Lower lobe of right lung (tissue), 2 donors: ENCODE results near the gene MET. TPM values are rescaled to one million over a fixed set of nuclear protein-coding genes. Genes with fewer than 3 reads are reported as not detected.

Experiments
- ATAC-seq, 2 donors: fragments of 200-7000 bp; cut with Tn5 transposase; one replicate each; pipeline ENCODE4 v1.9.1; 2020 to 2022; ENCODE audit warnings: mild to moderate bottlenecking in 2 of 2, moderate library complexity in 2 of 2
- DNase-seq: peaks from one replicate; pipeline ENCODE4 v3.0.0-alpha.2; 2020
- H3K27ac ChIP-seq: fragments of 200-600 bp; one replicate; pipeline ENCODE4 v1.8.0; 2022
- H3K27me3 ChIP-seq: fragments of 200-600 bp; one replicate; pipeline ENCODE4 v1.8.0; 2022; ENCODE audit warnings: low read depth
- H3K36me3 ChIP-seq: fragments of 200-600 bp; one replicate; pipeline ENCODE4 v1.8.0; 2022; ENCODE audit warnings: mild to moderate bottlenecking
- H3K4me1 ChIP-seq: fragments of 200-600 bp; one replicate; pipeline ENCODE4 v1.8.0; 2022
- H3K4me3 ChIP-seq: fragments of 200-600 bp; one replicate; pipeline ENCODE4 v1.8.0; 2022; ENCODE audit warnings: mild to moderate bottlenecking
- H3K9me3 ChIP-seq: fragments of 200-600 bp; one replicate; pipeline ENCODE4 v1.8.0; 2022
- intact Hi-C: fragments of 100-400 bp; cut with DNase I; formaldehyde crosslinking; loops from one replicate; pipeline ENCODE4 v1.11.0; 2022
- total RNA-seq: library from RNA; stranded (reverse); fragmentation: NEBNext Ultra II Directional; extraction: Animal tissue kit (Norgen Biotek cat#: 25700); gene quantifications from one replicate; pipeline ENCODE4 v1.2.1, GENCODE V29; 2021
- TF ChIP-seq, protein P1 (sequence below): fragments of 200-600 bp; IDR thresholded peaks from one replicate; pipeline ENCODE4 v1.8.0; 2022; ENCODE audit warnings: antibody characterized with exemption, mild to moderate bottlenecking
- donor health status: DM: no; HTN: yes; CAD: no; lungs with severe emphysema.

The MET gene
- total RNA-seq, 1 donor from 2014 or later, result 74.3 TPM

DNA sequence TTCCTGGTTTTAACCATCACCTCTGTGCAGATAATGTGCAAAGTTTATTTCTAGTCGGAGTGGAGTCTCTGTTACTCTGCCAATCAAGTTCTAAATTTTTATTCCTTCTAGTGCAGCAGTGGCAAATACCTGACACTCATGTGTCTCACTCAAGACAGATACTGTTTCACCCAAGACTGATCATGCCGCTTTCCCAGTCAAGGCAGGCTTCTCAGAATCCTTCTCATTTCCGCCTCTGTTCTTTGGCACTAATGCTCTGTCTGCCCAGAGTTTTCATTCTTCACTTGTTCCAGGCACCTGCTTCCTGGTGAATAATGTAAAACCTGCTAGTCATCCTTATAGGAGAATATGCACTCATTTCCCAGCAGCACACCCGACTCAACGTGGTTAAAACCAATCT, 24.7 kb downstream of the MET start:
- H3K4me3 ChIP-seq, result no peak overlapping the region
- ATAC-seq, result no peak
- H3K4me1 ChIP-seq, result no peaks in the 10 kb centered on the region
- DNase-seq, result no peak
- intact Hi-C loops, result no loop called here
- no peaks in the 10 kb centered on the region for H3K27me3 ChIP-seq
- H3K27ac ChIP-seq, result no peak overlapping the region
- H3K9me3 ChIP-seq, result no peaks in the 10 kb centered on the region
- no peaks in the 10 kb centered on the region for H3K36me3 ChIP-seq
- TF ChIP-seq, protein P1, sequence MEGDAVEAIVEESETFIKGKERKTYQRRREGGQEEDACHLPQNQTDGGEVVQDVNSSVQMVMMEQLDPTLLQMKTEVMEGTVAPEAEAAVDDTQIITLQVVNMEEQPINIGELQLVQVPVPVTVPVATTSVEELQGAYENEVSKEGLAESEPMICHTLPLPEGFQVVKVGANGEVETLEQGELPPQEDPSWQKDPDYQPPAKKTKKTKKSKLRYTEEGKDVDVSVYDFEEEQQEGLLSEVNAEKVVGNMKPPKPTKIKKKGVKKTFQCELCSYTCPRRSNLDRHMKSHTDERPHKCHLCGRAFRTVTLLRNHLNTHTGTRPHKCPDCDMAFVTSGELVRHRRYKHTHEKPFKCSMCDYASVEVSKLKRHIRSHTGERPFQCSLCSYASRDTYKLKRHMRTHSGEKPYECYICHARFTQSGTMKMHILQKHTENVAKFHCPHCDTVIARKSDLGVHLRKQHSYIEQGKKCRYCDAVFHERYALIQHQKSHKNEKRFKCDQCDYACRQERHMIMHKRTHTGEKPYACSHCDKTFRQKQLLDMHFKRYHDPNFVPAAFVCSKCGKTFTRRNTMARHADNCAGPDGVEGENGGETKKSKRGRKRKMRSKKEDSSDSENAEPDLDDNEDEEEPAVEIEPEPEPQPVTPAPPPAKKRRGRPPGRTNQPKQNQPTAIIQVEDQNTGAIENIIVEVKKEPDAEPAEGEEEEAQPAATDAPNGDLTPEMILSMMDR, result no peak

DNA sequence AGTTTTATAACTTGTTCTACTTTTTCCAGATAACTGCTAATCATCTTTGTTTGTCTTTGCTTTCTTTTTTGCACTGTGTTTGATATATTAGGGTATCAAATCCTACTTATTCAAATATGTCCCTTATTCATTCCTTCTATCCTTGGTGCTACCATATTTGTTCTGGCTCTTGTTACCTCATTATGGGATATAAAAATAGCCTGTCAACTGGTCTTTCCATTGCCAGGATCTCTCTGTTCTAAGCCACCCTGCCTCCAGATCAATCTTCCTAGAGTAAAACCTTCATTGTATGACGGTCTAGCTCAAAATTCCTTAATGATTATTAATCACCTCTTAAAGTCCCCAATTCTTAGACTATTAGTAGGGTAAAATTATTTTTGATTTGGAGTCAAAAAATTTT, 25.2 kb downstream of the MET start:
- ATAC-seq (no peak), DNase-seq (no peak)
- Histone ChIP-seq H3K27me3 (no peaks in the 10 kb centered on the region), H3K36me3 (no peaks in the 10 kb centered on the region), H3K27ac (no peak overlapping the region), H3K4me1 (no peaks in the 10 kb centered on the region), H3K4me3 (no peak overlapping the region), H3K9me3 (no peaks in the 10 kb centered on the region)
- intact Hi-C loops, result no loop called here
- TF ChIP-seq, protein P1, result no peak

DNA sequence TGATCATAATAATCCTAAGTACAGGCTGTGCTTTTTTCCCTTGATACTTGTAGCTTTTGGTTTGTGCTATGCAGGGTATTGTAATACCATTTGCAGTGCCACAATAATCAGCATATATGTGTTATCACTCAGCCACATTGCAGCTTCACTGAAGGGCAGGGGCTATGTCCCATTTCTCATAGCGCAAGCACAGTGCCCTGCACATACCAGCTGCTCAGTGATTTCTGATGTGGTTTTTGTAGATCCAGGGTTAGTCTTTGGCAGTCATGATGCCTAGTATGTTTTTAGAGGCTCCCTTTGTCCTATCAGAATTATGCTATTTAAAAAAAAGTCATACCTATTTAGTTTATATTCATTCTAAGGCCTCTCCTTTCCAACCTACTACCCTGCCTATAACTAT, 25.8 kb downstream of the MET start:
- intact Hi-C loops, result no loop called here
- TF ChIP-seq, protein P1, result no peak
- DNase-seq, result no peak

DNA sequence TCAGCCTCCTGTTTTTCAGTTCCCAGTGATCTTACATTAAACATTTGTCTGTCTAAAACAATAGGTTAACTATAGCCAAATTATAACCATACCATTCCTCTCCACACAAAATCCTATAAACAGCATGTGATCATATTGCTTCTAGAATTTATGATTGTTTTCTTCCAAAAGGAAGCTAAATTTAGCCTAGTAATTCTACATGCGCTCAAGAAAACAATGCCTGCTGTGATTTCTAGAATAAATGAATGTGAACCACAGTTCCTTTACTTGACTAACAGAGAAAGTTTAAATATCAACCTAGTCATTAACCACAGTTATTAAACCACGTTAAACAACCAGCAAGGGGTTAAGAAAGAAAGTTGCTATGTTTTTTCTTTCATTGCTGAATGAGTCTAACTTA, 26.4 kb downstream of the MET start:
- DNase-seq (no peak), ATAC-seq (no peak)
- no peak overlapping the region for H3K27ac ChIP-seq
- intact Hi-C loops, result no loop called here
- H3K4me3 ChIP-seq, result no peak overlapping the region
- no peaks in the 10 kb centered on the region for H3K36me3 ChIP-seq
- TF ChIP-seq, protein P1, result no peak
- H3K27me3 ChIP-seq, result no peaks in the 10 kb centered on the region
- H3K9me3 ChIP-seq, result no peaks in the 10 kb centered on the region
- H3K4me1 ChIP-seq, result no peaks in the 10 kb centered on the region

More for the DNA sequence above, 25.8 kb downstream of the MET start:
- no peaks in the 10 kb centered on the region for H3K4me1 ChIP-seq
- no peaks in the 10 kb centered on the region for H3K36me3 ChIP-seq
- H3K27me3 ChIP-seq, result no peaks in the 10 kb centered on the region
- H3K27ac ChIP-seq, result no peak overlapping the region
- no peak overlapping the region for H3K4me3 ChIP-seq
- no peak for ATAC-seq
- H3K9me3 ChIP-seq, result no peaks in the 10 kb centered on the region

GRCh38 chr7:116698930-116699721, 27.1 kb downstream of the MET start:
- DNase-seq (no peak), ATAC-seq (no peak)
- Histone ChIP-seq H3K27ac (no peak overlapping the region), H3K9me3 (no peaks in the 10 kb centered on the region), H3K36me3 (no peaks in the 10 kb centered on the region), H3K27me3 (no peaks in the 10 kb centered on the region), H3K4me3 (no peak overlapping the region), H3K4me1 (no peaks in the 10 kb centered on the region)
- TF ChIP-seq, protein P1, result no peak
- intact Hi-C loops, result no loop called here
